H1 (cell line): Measurements from ENCODE around the gene ARHGAP27. TPM values are rescaled to one million over a fixed set of nuclear protein-coding genes. Genes with fewer than 3 reads are reported as not detected.

Experiments used
- BACH1 ChIP-seq: IDR thresholded peaks from 2 replicates; pipeline ENCODE4 v1.6.1; 2012; ENCODE audit warnings: low read length, improper control_type of control experiment
- CHD2 ChIP-seq: IDR thresholded peaks from 2 replicates; pipeline ENCODE4 v1.6.1; 2012; ENCODE audit warnings: low read length, improper control_type of control experiment
- CREB1 ChIP-seq: IDR thresholded peaks from 2 replicates; pipeline ENCODE4 v1.6.1; 2012; ENCODE audit warnings: inconsistent platforms
- TBP ChIP-seq: IDR thresholded peaks from 2 replicates; pipeline ENCODE4 v1.6.1; 2011; ENCODE audit warnings: low read depth, low read length, improper control_type of control experiment
- polyA plus RNA-seq, 7 experiments: library from polyadenylated mRNA; depleted of rRNA in 3 of 7; stranded (reverse) in 5 of 7; unstranded in 2 of 7; fragments of >200 nt in 5 of 7; fragments of 200-250 nt in 2 of 7; gene quantifications; 1 replicate in 5 of 7; 2 replicates in 1 of 7; 4 replicates in 1 of 7; pipeline versions ENCODE4 v1.2.1 to v1.2.3, GENCODE V29; 2011 to 2013; ENCODE audit warnings: missing spikeins in 2 of 7, mixed read lengths in 2 of 7
- total RNA-seq: library from RNA; stranded (reverse); fragmentation: NEBNext Ultra II Directional; extraction: Animal tissue kit (Norgen Biotek cat#: 25700); gene quantifications from 2 replicates; pipeline ENCODE4 v1.2.1, GENCODE V29; 2021

Gene ARHGAP27
- total and polyA plus RNA-seq, 2 of the 8 experiments (the other 6 are each of a cell fraction or from before 2014, with no cell fraction given), result 11.6 to 13.1 TPM

- TF ChIP-seq TBP (no peak), CREB1 (peak; percentile 58), BACH1 (no peak), CHD2 (no peak)
These were observed 902 bp downstream of the ARHGAP27 start (continued) for GRCh38 chr17:45431531-45432404.
